MM.1S (cell line): ENCODE data around the gene LRCH2.

ENCODE experiments used
- EZH2phosphoT487 ChIP-seq: fragments of 300-600 bp; sonication (generic); IDR thresholded peaks from 2 replicates; pipeline ENCODE4 v1.6.1; 2018; ENCODE audit warnings: antibody characterized with exemption, low read length
- TF ChIP-seq, protein P1 (sequence below): fragments of 300-600 bp; sonication (generic); IDR thresholded peaks from 2 replicates; pipeline ENCODE4 v1.5.1; 2016; ENCODE audit warnings: antibody characterized with exemption, low read length, mixed read lengths

DNA sequence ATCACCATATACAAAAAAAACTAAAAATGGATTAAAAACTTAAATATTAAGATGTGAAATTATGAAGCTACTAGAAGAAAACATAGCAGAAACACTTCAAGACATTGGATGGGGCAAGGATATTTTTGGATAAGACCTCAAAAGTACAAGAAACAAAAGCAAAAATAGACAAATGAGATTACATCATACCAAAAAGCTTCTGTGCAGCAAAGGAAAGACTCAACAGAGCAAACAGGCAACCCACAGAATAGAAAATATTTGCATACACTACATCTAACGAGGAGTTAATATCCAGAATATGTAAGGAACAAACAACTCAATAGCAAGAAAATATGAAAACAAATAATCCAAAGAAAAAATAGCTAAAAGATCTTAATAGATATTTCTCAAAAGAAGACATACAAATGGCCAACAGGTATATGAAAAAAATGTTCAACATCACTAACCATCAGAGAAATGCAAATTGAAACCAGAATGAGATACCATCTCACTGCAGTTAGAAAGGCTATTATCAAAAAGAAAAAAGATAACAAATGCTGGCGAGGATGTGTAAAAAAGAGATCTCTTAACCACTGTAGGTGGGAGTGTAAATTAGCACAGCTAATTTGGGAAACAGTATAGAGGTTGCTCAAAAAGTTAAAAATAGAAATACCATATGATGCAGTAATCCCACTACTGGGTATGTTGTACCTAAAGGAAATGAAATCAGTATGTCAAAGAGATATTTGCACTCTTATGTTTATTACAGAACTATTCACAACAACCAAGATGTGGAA, 17.8 kb upstream of the LRCH2 start:
- TF ChIP-seq, protein P1, sequence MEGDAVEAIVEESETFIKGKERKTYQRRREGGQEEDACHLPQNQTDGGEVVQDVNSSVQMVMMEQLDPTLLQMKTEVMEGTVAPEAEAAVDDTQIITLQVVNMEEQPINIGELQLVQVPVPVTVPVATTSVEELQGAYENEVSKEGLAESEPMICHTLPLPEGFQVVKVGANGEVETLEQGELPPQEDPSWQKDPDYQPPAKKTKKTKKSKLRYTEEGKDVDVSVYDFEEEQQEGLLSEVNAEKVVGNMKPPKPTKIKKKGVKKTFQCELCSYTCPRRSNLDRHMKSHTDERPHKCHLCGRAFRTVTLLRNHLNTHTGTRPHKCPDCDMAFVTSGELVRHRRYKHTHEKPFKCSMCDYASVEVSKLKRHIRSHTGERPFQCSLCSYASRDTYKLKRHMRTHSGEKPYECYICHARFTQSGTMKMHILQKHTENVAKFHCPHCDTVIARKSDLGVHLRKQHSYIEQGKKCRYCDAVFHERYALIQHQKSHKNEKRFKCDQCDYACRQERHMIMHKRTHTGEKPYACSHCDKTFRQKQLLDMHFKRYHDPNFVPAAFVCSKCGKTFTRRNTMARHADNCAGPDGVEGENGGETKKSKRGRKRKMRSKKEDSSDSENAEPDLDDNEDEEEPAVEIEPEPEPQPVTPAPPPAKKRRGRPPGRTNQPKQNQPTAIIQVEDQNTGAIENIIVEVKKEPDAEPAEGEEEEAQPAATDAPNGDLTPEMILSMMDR = no peak
- no peak for TF ChIP-seq EZH2phosphoT487
